ENCODE data around the gene LRRC70. TPM values are rescaled to one million over a fixed set of nuclear protein-coding genes. Genes with fewer than 3 reads are reported as not detected.

The LRRC70 gene
- polyA plus RNA-seq, 3 donors, result 0.23 to 2.4 TPM; not detected in 1

- TF ChIP-seq CTCF (IDR thresholded peaks at IDR 0.05), result no peak
- Histone ChIP-seq H3K4me1 (ENCODE audit: control insufficient read depth in 1 of 2, insufficient read depth in 2 of 2, low read length in 2 of 2) (no peaks in the 10 kb centered on the region), H3K9ac (ENCODE audit: insufficient read depth, low read length, poor library complexity, severe bottlenecking) (no peak overlapping the region), H2AFZ (ENCODE audit: insufficient read depth, low read depth, low read length, poor library complexity, severe bottlenecking) (no peak overlapping the region), H3K27me3 (ENCODE audit: control insufficient read depth in 2 of 2, insufficient read depth in 2 of 2, low read length in 2 of 2) (no peaks in the 10 kb centered on the region), H3K9me3 (replicated peaks in 1 of 2; ENCODE audit: control insufficient read depth in 1 of 2, insufficient read depth in 1 of 2, low read length in 2 of 2) (no peaks in the 10 kb centered on the region), H4K20me1 (ENCODE audit: insufficient read depth, low read length) (no peaks in the 10 kb centered on the region), H3K79me2 (ENCODE audit: insufficient read depth, low read length) (no peaks in the 10 kb centered on the region), H3K27ac (ENCODE audit: low read depth in 1 of 2, low read length in 2 of 2) (no peak overlapping the region), H3K4me3 (replicated peaks in 1 of 3; ENCODE audit: low read depth in 2 of 3, low read length in 3 of 3) (no peak overlapping the region), H3K4me2 (replicated peaks; ENCODE audit: extremely low read depth, low read length, poor library complexity, severe bottlenecking) (no peak overlapping the region), H3K36me3 (replicated peaks in 1 of 2; ENCODE audit: control insufficient read depth in 1 of 2, insufficient read depth in 2 of 2, low read length in 2 of 2) (peaks cover 12 to 27% of the 10 kb centered on the region in 2 donors)
- intact Hi-C loops (cut with micrococcal nuclease), result loop anchor here in 1 of 2 donors (10.0 kb wide), 1 partner anchor 47 kb away; no protein-coding TSS in a partner anchor
- H3K9me3 Mint-ChIP-seq, result peaks cover 0 to 8% (median 2%) of the 10 kb centered on the region in 7 donors
- no peak overlapping the region for H3K27ac Mint-ChIP-seq
- H3K4me3 Mint-ChIP-seq, result no peak overlapping the region
- peaks cover 40 to 48% of the 10 kb centered on the region in 2 donors for H3K36me3 Mint-ChIP-seq
- no peaks in the 10 kb centered on the region for H3K27me3 Mint-ChIP-seq (ENCODE audit: low read depth in 3 of 3)
- H3K4me1 Mint-ChIP-seq, result no peaks in the 10 kb centered on the region
- WGBS (ENCODE audit: insufficient coverage), result no CpG with 5 or more reads among the region's 1 CpG
- no peak for DNase-seq
Observed at GRCh38 chr5:62561896-62562295, 16.7 kb upstream of the LRRC70 start.

- Histone ChIP-seq H3K79me2 (ENCODE audit: insufficient read depth, low read length) (no peaks in the 10 kb centered on the region), H3K4me1 (ENCODE audit: control insufficient read depth in 1 of 2, insufficient read depth in 2 of 2, low read length in 2 of 2) (no peaks in the 10 kb centered on the region), H2AFZ (ENCODE audit: insufficient read depth, low read depth, low read length, poor library complexity, severe bottlenecking) (no peak overlapping the region), H3K4me2 (replicated peaks; ENCODE audit: extremely low read depth, low read length, poor library complexity, severe bottlenecking) (no peak overlapping the region), H3K4me3 (replicated peaks in 1 of 3; ENCODE audit: low read depth in 2 of 3, low read length in 3 of 3) (no peak overlapping the region), H4K20me1 (ENCODE audit: insufficient read depth, low read length) (no peaks in the 10 kb centered on the region), H3K36me3 (replicated peaks in 1 of 2; ENCODE audit: control insufficient read depth in 1 of 2, insufficient read depth in 2 of 2, low read length in 2 of 2) (peaks cover 10 to 34% of the 10 kb centered on the region in 2 donors), H3K9ac (ENCODE audit: insufficient read depth, low read length, poor library complexity, severe bottlenecking) (no peak overlapping the region), H3K9me3 (replicated peaks in 1 of 2; ENCODE audit: control insufficient read depth in 1 of 2, insufficient read depth in 1 of 2, low read length in 2 of 2) (peaks cover 4 to 5% of the 10 kb centered on the region in 2 donors), H3K27ac (ENCODE audit: low read depth in 1 of 2, low read length in 2 of 2) (no peak overlapping the region), H3K27me3 (ENCODE audit: control insufficient read depth in 2 of 2, insufficient read depth in 2 of 2, low read length in 2 of 2) (no peaks in the 10 kb centered on the region)
- no peak for DNase-seq
- no peaks in the 10 kb centered on the region for H3K4me1 Mint-ChIP-seq
- H3K36me3 Mint-ChIP-seq, result peaks cover 44 to 49% of the 10 kb centered on the region in 2 donors
- H3K27me3 Mint-ChIP-seq (ENCODE audit: low read depth in 3 of 3), result peaks cover 0 to 2% (median 0%) of the 10 kb centered on the region in 3 donors
- no CpG with 5 or more reads among the region's 1 CpG for WGBS (ENCODE audit: insufficient coverage)
- no peak for TF ChIP-seq CTCF (IDR thresholded peaks at IDR 0.05)
- H3K4me3 Mint-ChIP-seq, result no peak overlapping the region
- peaks cover 3 to 13% (median 5%) of the 10 kb centered on the region in 7 donors for H3K9me3 Mint-ChIP-seq
- intact Hi-C loops (cut with micrococcal nuclease), result loop anchor here in 1 of 2 donors (10.0 kb wide), 1 partner anchor 48 kb away; no protein-coding TSS in a partner anchor
- no peak overlapping the region for H3K27ac Mint-ChIP-seq
Observed at GRCh38 chr5:62562867-62563266, 15.8 kb upstream of the LRRC70 start.

Measured in CD14-positive monocyte (primary cell).